ENCODE data around the gene SLC35F3. TPM values are rescaled to one million over a fixed set of nuclear protein-coding genes. Genes with fewer than 3 reads are reported as not detected.

The SLC35F3 gene
- total RNA-seq, 1 donor from 2014 or later = not detected

DNA sequence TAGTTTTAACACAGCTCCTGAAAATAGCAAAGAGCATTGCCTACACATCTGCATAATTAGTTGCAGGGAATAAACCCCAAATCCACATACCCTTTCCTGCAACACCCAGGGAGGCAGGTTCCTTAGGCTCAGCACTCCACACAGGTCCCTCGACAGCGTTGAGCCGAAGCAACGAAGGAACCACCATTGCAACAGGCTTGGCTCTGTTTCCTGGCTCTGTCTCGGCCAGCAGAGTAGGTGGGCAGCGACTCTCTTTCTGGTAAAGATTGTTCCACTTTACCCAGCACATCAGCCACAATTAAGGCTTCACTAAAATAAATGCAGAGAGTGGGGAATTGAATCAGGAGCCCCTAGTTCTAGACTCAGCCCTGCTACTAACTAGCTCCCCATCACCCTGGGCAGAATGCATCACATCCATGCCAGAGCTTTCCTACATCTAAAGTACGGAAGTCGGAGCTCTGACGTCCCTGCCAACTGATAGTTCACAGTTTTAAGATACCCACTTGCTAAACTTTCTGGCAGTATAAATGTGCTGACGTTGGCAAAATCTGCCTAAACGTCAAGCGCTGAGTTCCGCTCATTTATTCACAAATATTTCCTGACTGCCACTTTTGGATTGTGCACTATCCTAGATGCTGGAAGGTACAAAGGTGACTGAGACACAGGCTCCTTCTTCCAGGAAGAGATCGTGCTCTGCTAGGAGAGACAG lies 389.8 kb downstream of the SLC35F3 start:
- H3K27me3 Mint-ChIP-seq = peaks cover 22% of the 10 kb centered on the region
- no peak for ATAC-seq (ENCODE audit: low read depth)

DNA sequence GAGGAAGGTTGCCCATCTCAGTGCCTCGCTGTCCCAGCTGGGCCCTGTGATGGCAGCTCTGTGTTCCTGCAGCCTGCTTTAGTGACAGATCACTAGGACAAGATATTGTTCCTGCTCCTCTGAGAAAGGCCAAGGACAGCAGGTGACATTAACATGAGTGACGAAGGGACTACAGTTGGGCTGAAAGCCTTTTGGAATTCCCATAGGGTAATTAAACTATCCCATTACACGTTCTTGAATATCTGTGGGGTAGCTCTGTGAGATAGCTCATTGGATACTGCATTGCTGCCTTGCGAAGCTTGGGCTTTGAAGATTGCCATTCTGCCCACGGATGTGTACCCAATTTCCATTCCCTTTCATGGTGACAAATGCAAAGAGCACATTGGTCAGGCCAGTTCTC lies 390.6 kb downstream of the SLC35F3 start:
- Mint-ChIP-seq H3K36me3 (ENCODE audit: low read depth) (no peaks in the 10 kb centered on the region), H3K9me3 (peaks cover 9% of the 10 kb centered on the region), H3K4me1 (no peaks in the 10 kb centered on the region), H3K4me3 (no peak overlapping the region), H3K27ac (no peak overlapping the region), H3K27me3 (peaks cover 20% of the 10 kb centered on the region)
- DNase-seq = no peak
- POLR2A ChIA-PET = no interaction called here
- intact Hi-C loops (cut with micrococcal nuclease) = no loop called here
- TF ChIP-seq, protein P1, sequence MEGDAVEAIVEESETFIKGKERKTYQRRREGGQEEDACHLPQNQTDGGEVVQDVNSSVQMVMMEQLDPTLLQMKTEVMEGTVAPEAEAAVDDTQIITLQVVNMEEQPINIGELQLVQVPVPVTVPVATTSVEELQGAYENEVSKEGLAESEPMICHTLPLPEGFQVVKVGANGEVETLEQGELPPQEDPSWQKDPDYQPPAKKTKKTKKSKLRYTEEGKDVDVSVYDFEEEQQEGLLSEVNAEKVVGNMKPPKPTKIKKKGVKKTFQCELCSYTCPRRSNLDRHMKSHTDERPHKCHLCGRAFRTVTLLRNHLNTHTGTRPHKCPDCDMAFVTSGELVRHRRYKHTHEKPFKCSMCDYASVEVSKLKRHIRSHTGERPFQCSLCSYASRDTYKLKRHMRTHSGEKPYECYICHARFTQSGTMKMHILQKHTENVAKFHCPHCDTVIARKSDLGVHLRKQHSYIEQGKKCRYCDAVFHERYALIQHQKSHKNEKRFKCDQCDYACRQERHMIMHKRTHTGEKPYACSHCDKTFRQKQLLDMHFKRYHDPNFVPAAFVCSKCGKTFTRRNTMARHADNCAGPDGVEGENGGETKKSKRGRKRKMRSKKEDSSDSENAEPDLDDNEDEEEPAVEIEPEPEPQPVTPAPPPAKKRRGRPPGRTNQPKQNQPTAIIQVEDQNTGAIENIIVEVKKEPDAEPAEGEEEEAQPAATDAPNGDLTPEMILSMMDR (IDR thresholded peaks at IDR 0.05) = no peak
- CTCF ChIA-PET = no interaction called here
- no peak for ATAC-seq (ENCODE audit: low read depth)

More for the DNA sequence above, 389.8 kb downstream of the SLC35F3 start:
- H3K27ac Mint-ChIP-seq = no peak overlapping the region
- H3K36me3 Mint-ChIP-seq (ENCODE audit: low read depth) = no peaks in the 10 kb centered on the region
- DNase-seq = no peak
- H3K4me3 Mint-ChIP-seq = no peak overlapping the region
- intact Hi-C loops (cut with micrococcal nuclease) = no loop called here
- H3K9me3 Mint-ChIP-seq = peaks cover 16% of the 10 kb centered on the region
- H3K4me1 Mint-ChIP-seq = no peaks in the 10 kb centered on the region
- ChIA-PET POLR2A (no interaction called here), CTCF (no interaction called here)
- TF ChIP-seq, protein P1 (IDR thresholded peaks at IDR 0.05) = no peak

DNA sequence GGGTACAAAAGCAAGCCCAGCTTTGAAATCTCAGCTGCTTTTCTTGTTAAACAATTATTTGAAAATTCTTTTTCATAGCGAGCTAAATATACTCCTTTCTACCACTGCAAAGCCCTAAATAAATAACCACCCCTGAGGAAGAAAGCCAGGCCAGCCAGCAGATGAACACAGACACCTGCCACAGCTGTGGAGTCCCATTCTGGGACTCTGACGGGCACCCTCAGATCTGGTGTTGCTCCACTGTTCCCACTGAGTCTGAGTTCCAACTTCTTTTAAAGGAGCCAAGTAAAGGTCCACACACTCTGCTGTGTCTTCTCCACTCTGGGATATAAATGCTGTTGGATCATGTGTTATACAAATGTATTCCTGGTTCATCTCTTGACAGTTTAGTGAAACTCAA lies 391.1 kb downstream of the SLC35F3 start:
- TF ChIP-seq, protein P1 (IDR thresholded peaks at IDR 0.05) = no peak
- POLR2A ChIA-PET = no interaction called here
- Mint-ChIP-seq H3K27ac (no peak overlapping the region), H3K36me3 (ENCODE audit: low read depth) (no peaks in the 10 kb centered on the region), H3K4me3 (no peak overlapping the region), H3K27me3 (peaks cover 20% of the 10 kb centered on the region), H3K4me1 (no peaks in the 10 kb centered on the region), H3K9me3 (peaks cover 5% of the 10 kb centered on the region)
- intact Hi-C loops (cut with micrococcal nuclease) = no loop called here
- DNase-seq = no peak
- ATAC-seq (ENCODE audit: low read depth) = no peak
- CTCF ChIA-PET = no interaction called here

DNA sequence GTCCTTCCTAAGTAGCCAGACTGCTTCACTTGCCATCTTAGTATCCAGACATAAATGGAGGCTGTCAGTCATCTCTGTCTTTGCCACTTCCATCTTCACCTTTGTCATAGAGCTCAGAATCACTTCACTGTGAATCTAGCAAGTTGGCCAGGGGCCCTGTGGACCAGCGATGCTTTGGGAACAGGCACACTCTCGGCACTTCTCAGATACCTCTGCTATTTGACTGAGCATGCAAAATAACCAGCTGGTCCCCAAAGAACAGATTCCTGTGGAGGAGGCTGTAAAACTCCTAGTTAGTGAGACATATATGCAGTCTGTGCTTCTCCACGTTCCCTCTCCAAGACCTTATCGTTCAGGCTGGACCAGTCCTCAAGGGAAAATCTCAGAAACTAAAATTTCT lies 392.0 kb downstream of the SLC35F3 start:
- CTCF ChIA-PET = interaction anchor here (1.0 kb wide), 1 partner anchor 13 kb away, joined by 3 read pairs; no protein-coding TSS in a partner anchor
- Mint-ChIP-seq H3K27me3 (peaks cover 20% of the 10 kb centered on the region), H3K4me1 (no peaks in the 10 kb centered on the region), H3K9me3 (peaks cover 2% of the 10 kb centered on the region), H3K36me3 (ENCODE audit: low read depth) (no peaks in the 10 kb centered on the region), H3K27ac (no peak overlapping the region), H3K4me3 (no peak overlapping the region)
- POLR2A ChIA-PET = no interaction called here
- no peak for DNase-seq
- intact Hi-C loops (cut with micrococcal nuclease) = no loop called here
- no peak for ATAC-seq (ENCODE audit: low read depth)
- TF ChIP-seq, protein P1 (IDR thresholded peaks at IDR 0.05) = no peak

DNA sequence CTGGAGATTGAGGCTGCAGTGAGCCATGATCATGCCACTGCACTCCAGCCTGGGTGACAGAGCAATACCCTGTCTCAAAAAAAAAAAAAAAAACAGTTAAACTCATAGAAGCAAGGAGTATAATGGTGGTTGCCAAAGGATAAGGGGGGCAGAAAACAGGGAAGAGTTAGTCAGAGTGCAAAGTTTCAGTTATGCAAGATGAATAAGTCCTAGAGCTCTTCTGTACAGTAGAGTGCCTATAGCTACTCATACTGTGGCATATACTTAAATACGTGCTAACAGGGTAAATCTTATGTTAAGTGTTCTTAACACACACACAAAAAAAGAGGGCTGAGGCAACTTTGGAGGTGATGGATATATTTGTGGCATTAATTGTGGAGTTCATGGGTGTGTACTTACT lies 393.2 kb downstream of the SLC35F3 start:
- CTCF ChIA-PET = no interaction called here
- no peak for ATAC-seq (ENCODE audit: low read depth)
- Mint-ChIP-seq H3K36me3 (ENCODE audit: low read depth) (no peaks in the 10 kb centered on the region), H3K4me3 (no peak overlapping the region), H3K27me3 (peaks cover 20% of the 10 kb centered on the region), H3K9me3 (peaks cover 2% of the 10 kb centered on the region), H3K27ac (no peak overlapping the region), H3K4me1 (no peaks in the 10 kb centered on the region)
- POLR2A ChIA-PET = no interaction called here
- intact Hi-C loops (cut with micrococcal nuclease) = no loop called here
- TF ChIP-seq, protein P1 (IDR thresholded peaks at IDR 0.05) = no peak
- DNase-seq = no peak
